B cell (primary cell): ENCODE results near the gene CYP27C1. TPM values are rescaled to one million over a fixed set of nuclear protein-coding genes. Genes with fewer than 3 reads are reported as not detected.

Source experiments
- ATAC-seq: fragments of 200-7000 bp; cut with Tn5 transposase; one replicate; pipeline ENCODE4 v1.10.0; 2021; ENCODE audit warnings: low read depth, mild to moderate bottlenecking, moderate number of reproducible peaks, moderate library complexity
- CTCF ChIA-PET: fragments of 350-600 bp; sonication (Branson Sonifier 250); formaldehyde crosslinking; loops from one replicate; lab custom pipeline; 2021; ENCODE audit warnings: antibody characterized with exemption, inconsistent platforms; lab: Charles Lee
- POLR2A ChIA-PET: fragments of 350-600 bp; sonication (Branson Sonifier 250); formaldehyde crosslinking; loops from one replicate; lab custom pipeline; 2021; ENCODE audit warnings: antibody characterized with exemption; lab: Charles Lee
- DNase-seq: peaks from one replicate; pipeline ENCODE4 v3.0.0; 2013
- H2AFZ ChIP-seq: 2 replicates; pipeline ENCODE4 v1.6.1; 2012; ENCODE audit warnings: mild to moderate bottlenecking, low read depth, low read length; ENCODE audit not compliant: insufficient read depth, poor library complexity, severe bottlenecking
- H3K27ac ChIP-seq, 2 donors: 1 replicate in 1 of 2; 2 replicates in 1 of 2; pipeline ENCODE4 v1.5.1; 2012 to 2013; ENCODE audit warnings: low read length in 2 of 2, mild to moderate bottlenecking in 2 of 2, moderate library complexity in 1 of 2
- H3K27me3 ChIP-seq, 4 experiments: fragments of 200-600 bp in 1 of 4; sonication (generic) in 1 of 4; replicated peaks in 1 of 4; 1 replicate in 2 of 4; 2 replicates in 2 of 4; pipeline versions ENCODE4 v1.6.1 to v1.7.0; 2013 to 2016; ENCODE audit warnings: low read length in 3 of 4, mild to moderate bottlenecking in 2 of 4, mixed read lengths in 1 of 4, moderate library complexity in 1 of 4; ENCODE audit not compliant: insufficient read depth in 4 of 4, control insufficient read depth in 3 of 4; ENCODE audit errors: control extremely low read depth in 1 of 4
- H3K36me3 ChIP-seq, 2 experiments: replicated peaks in 1 of 2; 1 replicate in 1 of 2; 2 replicates in 1 of 2; pipeline versions ENCODE4 v1.6.1 to v1.7.1; 2013; ENCODE audit warnings: low read length in 1 of 2; ENCODE audit not compliant: insufficient read depth in 2 of 2, control insufficient read depth in 1 of 2; ENCODE audit errors: control extremely low read depth in 1 of 2, extremely low read depth in 1 of 2
- H3K4me1 ChIP-seq, 2 donors: fragments of 200-600 bp in 1 of 2; sonication (generic) in 1 of 2; 1 replicate in 1 of 2; 2 replicates in 1 of 2; pipeline versions ENCODE4 v1.5.1 to v1.6.1; 2013 to 2017; ENCODE audit warnings: low read length in 2 of 2; ENCODE audit not compliant: control insufficient read depth in 2 of 2, insufficient read depth in 2 of 2
- H3K4me2 ChIP-seq: replicated peaks from 2 replicates; pipeline ENCODE3; 2012; ENCODE audit warnings: mild to moderate bottlenecking, low read depth, low read length; ENCODE audit not compliant: poor library complexity, severe bottlenecking
- H3K4me3 ChIP-seq, 5 experiments: fragments of 200-600 bp in 1 of 5; sonication (generic) in 1 of 5; 1 replicate in 3 of 5; 2 replicates in 2 of 5; pipeline versions ENCODE4 v1.5.1 to v1.7.0; 2011 to 2016; ENCODE audit warnings: low read length in 4 of 5, mild to moderate bottlenecking in 4 of 5, low read depth in 2 of 5, control low read depth in 1 of 5, moderate library complexity in 1 of 5; ENCODE audit not compliant: insufficient read depth in 1 of 5; ENCODE audit errors: control extremely low read depth in 1 of 5, extremely low read depth in 1 of 5
- H3K79me2 ChIP-seq: fragments of 200-600 bp; sonication (generic); one replicate; pipeline ENCODE4 v1.6.0; 2016; ENCODE audit warnings: low read length; ENCODE audit not compliant: control insufficient read depth, insufficient read depth
- H3K9ac ChIP-seq: fragments of 200-600 bp; sonication (generic); 2 replicates; pipeline ENCODE4 v1.6.1; 2017; ENCODE audit warnings: mild to moderate bottlenecking, low read length, moderate library complexity
- H3K9me3 ChIP-seq, 3 donors: one replicate each; pipeline versions ENCODE4 v1.6.1 to v1.7.1; 2013; ENCODE audit warnings: low read length in 2 of 3; ENCODE audit not compliant: control insufficient read depth in 2 of 3, insufficient read depth in 1 of 3; ENCODE audit errors: control extremely low read depth in 1 of 3
- H4K20me1 ChIP-seq: 2 replicates; pipeline ENCODE4 v1.6.0; 2012; ENCODE audit warnings: mild to moderate bottlenecking, low read length; ENCODE audit not compliant: insufficient read depth, control insufficient read depth, poor library complexity, severe bottlenecking
- H3K27ac Mint-ChIP-seq: one replicate; pipeline ENCODE4 v1.8.0; 2021; ENCODE audit warnings: mixed read lengths
- H3K27me3 Mint-ChIP-seq: one replicate; pipeline ENCODE4 v1.8.0; 2021; ENCODE audit warnings: mixed read lengths
- H3K4me1 Mint-ChIP-seq: one replicate; pipeline ENCODE4 v1.8.0; 2021; ENCODE audit warnings: mixed read lengths
- H3K4me3 Mint-ChIP-seq: one replicate; pipeline ENCODE4 v1.8.0; 2021; ENCODE audit warnings: mixed read lengths
- H3K9me3 Mint-ChIP-seq: one replicate; pipeline ENCODE4 v1.8.0; 2022; ENCODE audit warnings: mixed read lengths; ENCODE audit not compliant: insufficient read depth
- CTCF ChIP-seq: fragments of 200-600 bp; IDR thresholded peaks from one replicate; pipeline ENCODE4 v1.8.0; 2022; ENCODE audit warnings: antibody characterized with exemption, mild to moderate bottlenecking
- EZH2 ChIP-seq: IDR thresholded peaks from 2 replicates; pipeline ENCODE4 v1.6.1; 2012; ENCODE audit warnings: borderline replicate concordance, low read depth, mild to moderate bottlenecking, moderate library complexity, low read length; ENCODE audit not compliant: insufficient read depth, poor library complexity, severe bottlenecking
- WGBS: methylation state at CpG from one replicate; pipeline ENCODE4 v1.1.5; 2013; ENCODE audit warnings: missing lambda C conversion rate; ENCODE audit not compliant: insufficient coverage; 5-methylcytosine and 5-hydroxymethylcytosine counted together
- intact Hi-C: fragments of 100-400 bp; cut with micrococcal nuclease; formaldehyde crosslinking; loops from one replicate; pipeline ENCODE4 v1.10.0; 2022
- polyA plus RNA-seq: library from polyadenylated mRNA; depleted of rRNA; stranded (reverse); fragments of >200 nt; gene quantifications from 2 replicates; pipeline ENCODE4 v1.2.3, GENCODE V29; 2012
- total RNA-seq, 2 donors: library from RNA; stranded (reverse); fragments of 120-200 nt in 1 of 2; gene quantifications; 1 replicate in 1 of 2; 2 replicates in 1 of 2; pipeline versions ENCODE4 v1.2.3 to v1.2.4, GENCODE V29; 2013 to 2022

CYP27C1 gene
- total and polyA plus RNA-seq, 2 donors (not counting 1 experiment from before 2014, with no cell fraction given): not detected

GRCh38 chr2:127139766-127140165, 80.3 kb downstream of the CYP27C1 start:
- H3K4me3 Mint-ChIP-seq: no peak overlapping the region
- intact Hi-C loops: no loop called here
- no peak for TF ChIP-seq EZH2
- no peaks in the 10 kb centered on the region for H3K36me3 ChIP-seq
- H3K27ac ChIP-seq: no peak overlapping the region
- H3K9ac ChIP-seq: no peak overlapping the region
- 0% methylated on average over 1 of the region's 2 CpGs for WGBS
- peaks cover 3% of the 10 kb centered on the region for H3K27me3 Mint-ChIP-seq
- H3K27me3 ChIP-seq: peaks cover 0 to 3% (median 0%) of the 10 kb centered on the region in 4 experiments
- H3K79me2 ChIP-seq: no peaks in the 10 kb centered on the region
- DNase-seq (no peak), ATAC-seq (no peak)
- H3K4me1 ChIP-seq: peaks cover 0 to 13% of the 10 kb centered on the region in 2 donors
- POLR2A ChIA-PET: no interaction called here
- H3K27ac Mint-ChIP-seq: no peak overlapping the region
- peak overlapping the region; percentile 2 for H3K4me2 ChIP-seq
- no peaks in the 10 kb centered on the region for H3K9me3 ChIP-seq
- H2AFZ ChIP-seq: peak overlapping the region; percentile 38
- CTCF ChIA-PET: interaction anchor here (1.2 to 1.7 kb wide), 2 partner anchors 72 to 88 kb away, joined by 3 to 4 read pairs; no protein-coding TSS in a partner anchor
- peaks cover 12% of the 10 kb centered on the region for H3K4me1 Mint-ChIP-seq
- H3K4me3 ChIP-seq: no peak overlapping the region
- H4K20me1 ChIP-seq: no peaks in the 10 kb centered on the region
- H3K9me3 Mint-ChIP-seq: no peaks in the 10 kb centered on the region

- no peaks in the 10 kb centered on the region for H3K79me2 ChIP-seq
- no peak overlapping the region for H3K9ac ChIP-seq
- H3K4me1 ChIP-seq: peaks cover 0 to 13% of the 10 kb centered on the region in 2 donors
- peaks cover 0 to 3% (median 0%) of the 10 kb centered on the region in 4 experiments for H3K27me3 ChIP-seq
- ATAC-seq (no peak), DNase-seq (no peak)
- H3K27ac Mint-ChIP-seq: no peak overlapping the region
- peaks cover 3% of the 10 kb centered on the region for H3K27me3 Mint-ChIP-seq
- no peaks in the 10 kb centered on the region for H3K9me3 Mint-ChIP-seq
- no peak overlapping the region for H2AFZ ChIP-seq
- H3K27ac ChIP-seq: no peak overlapping the region
- H4K20me1 ChIP-seq: no peaks in the 10 kb centered on the region
- H3K9me3 ChIP-seq: no peaks in the 10 kb centered on the region
- WGBS: 88% methylated on average over 11 of the region's 12 CpGs
- no peak overlapping the region for H3K4me3 ChIP-seq
- TF ChIP-seq EZH2: no peak
- TF ChIP-seq CTCF: no peak
- POLR2A ChIA-PET: no interaction called here
- H3K4me2 ChIP-seq: no peak overlapping the region
- CTCF ChIA-PET: no interaction called here
- H3K4me1 Mint-ChIP-seq: peaks cover 12% of the 10 kb centered on the region
- no peak overlapping the region for H3K4me3 Mint-ChIP-seq
- H3K36me3 ChIP-seq: no peaks in the 10 kb centered on the region
- intact Hi-C loops: no loop called here
Measured at GRCh38 chr2:127138281-127138680, 81.8 kb downstream of the CYP27C1 start.
